ENCODE measurements around the gene CROCC2.

GRCh38 chr2:241006412-241006811, 100.3 kb downstream of the CROCC2 start:
- TF ChIP-seq CTCF (conservative IDR thresholded peaks at IDR 0.05), result no peak
- TF ChIP-seq ZFX (IDR thresholded peaks at IDR 0.05), result no peak
